OCI-LY7 (cell line): Measurements from ENCODE around the gene CERS1. TPM values are rescaled to one million over a fixed set of nuclear protein-coding genes. Genes with fewer than 3 reads are reported as not detected.

Experiments used
- BruUV-seq: library from RNA; stranded (reverse); fragments of 400-500 nt; replicated peaks from 2 replicates; lab custom pipeline; 2021; lab: Mats Ljungman, UMichigan
- CTCF ChIA-PET: fragments of 300-600 bp; sonication (Branson Sonifier 250); formaldehyde crosslinking; loops from one replicate; lab custom pipeline; 2022; ENCODE audit warnings: antibody characterized with exemption; ENCODE audit not compliant: unreplicated experiment; lab: Charles Lee
- POLR2A ChIA-PET: fragments of 300-600 bp; sonication (Branson Sonifier 250); formaldehyde crosslinking; loops from one replicate; lab custom pipeline; 2022; ENCODE audit warnings: antibody characterized with exemption; lab: Charles Lee
- DNase-seq: peaks from one replicate; pipeline ENCODE4 v3.0.0-alpha.2; 2015; ENCODE audit warnings: low spot score
- H2AFZ ChIP-seq: fragments of 200-600 bp; sonication (generic), shearing (Covaris generic); 2 replicates; pipeline ENCODE4 v1.6.1; 2014; ENCODE audit warnings: mild to moderate bottlenecking, antibody characterized with exemption, low read length, moderate library complexity
- H3K27ac ChIP-seq: fragments of 200-600 bp; sonication (generic); 2 replicates; pipeline ENCODE4 v1.5.1; 2014; ENCODE audit warnings: mixed run types, low read depth, mild to moderate bottlenecking, moderate library complexity, low read length, inconsistent platforms; ENCODE audit not compliant: poor library complexity, severe bottlenecking
- H3K36me3 ChIP-seq: fragments of 200-600 bp; sonication (generic); 2 replicates; pipeline ENCODE4 v1.6.1; 2014; ENCODE audit warnings: mild to moderate bottlenecking, antibody characterized with exemption, low read length, moderate library complexity, mixed read lengths; ENCODE audit not compliant: insufficient read depth
- H3K4me1 ChIP-seq: fragments of 200-600 bp; sonication (generic); 2 replicates; pipeline ENCODE4 v1.5.1; 2014; ENCODE audit warnings: mild to moderate bottlenecking, low read length; ENCODE audit not compliant: insufficient read depth, poor library complexity, severe bottlenecking
- H3K4me2 ChIP-seq: fragments of 200-600 bp; sonication (generic); 2 replicates; pipeline ENCODE4 v1.6.1; 2014; ENCODE audit warnings: mild to moderate bottlenecking, low read length
- H3K4me3 ChIP-seq: fragments of 200-600 bp; sonication (generic); 2 replicates; pipeline ENCODE4 v1.5.1; 2014; ENCODE audit warnings: mild to moderate bottlenecking, low read depth, low read length; ENCODE audit not compliant: poor library complexity, severe bottlenecking
- H3K79me2 ChIP-seq: fragments of 200-600 bp; sonication (generic); 2 replicates; pipeline ENCODE4 v1.6.1; 2016; ENCODE audit warnings: low read depth, mild to moderate bottlenecking, low read length, moderate library complexity, mixed read lengths; ENCODE audit not compliant: insufficient read depth
- H3K9me2 ChIP-seq: fragments of 200-600 bp; sonication (generic); 2 replicates; pipeline ENCODE4 v1.6.1; 2016; ENCODE audit warnings: mild to moderate bottlenecking, low read length, mixed read lengths; ENCODE audit not compliant: insufficient read depth
- H3K9me3 ChIP-seq: fragments of 200-600 bp; sonication (generic); 2 replicates; pipeline ENCODE4 v1.6.1; 2014; ENCODE audit warnings: mild to moderate bottlenecking, mixed run types, low read length, mixed read lengths
- H4K20me1 ChIP-seq: fragments of 200-600 bp; sonication (generic); 2 replicates; pipeline ENCODE4 v1.6.1; 2014; ENCODE audit warnings: mild to moderate bottlenecking, antibody characterized with exemption, low read length, moderate library complexity, mixed read lengths; ENCODE audit not compliant: insufficient read depth
- CTCF ChIP-seq: fragments of 200-600 bp; sonication (generic); conservative IDR thresholded peaks from 2 replicates; pipeline ENCODE4 v1.5.1; 2014; ENCODE audit warnings: mild to moderate bottlenecking, antibody characterized with exemption, low read length, moderate library complexity, mixed read lengths
- EZH2phosphoT487 ChIP-seq: fragments of 200-600 bp; sonication (generic); IDR thresholded peaks from 2 replicates; pipeline ENCODE4 v1.6.1; 2018; ENCODE audit warnings: low read depth, borderline replicate concordance, mild to moderate bottlenecking, mixed run types, antibody characterized with exemption, low read length, moderate library complexity, mixed read lengths
- intact Hi-C: fragments of 100-400 bp; cut with micrococcal nuclease; formaldehyde crosslinking; loops from one replicate; pipeline ENCODE4 v1.10.0; 2022; ENCODE audit not compliant: unreplicated experiment
- total RNA-seq, 2 experiments: library from RNA; depleted of rRNA in 1 of 2; stranded (reverse); fragments of >200 nt in 1 of 2; shearing (Covaris generic) in 1 of 2; gene quantifications; 2 replicates each; pipeline ENCODE4 v1.2.3, GENCODE V29; 2014 to 2022

The CERS1 gene
- total RNA-seq, 2 experiments from 2014 or later, result 0.09 TPM; not detected in 1

GRCh38 chr19:18900700-18901481, 4.9 kb upstream of the CERS1 start:
- TF ChIP-seq CTCF (no peak), EZH2phosphoT487 (no peak)
- BruUV-seq, result no TSS peak
- CTCF ChIA-PET, result no interaction called here

GRCh38 chr19:18899624-18900560, 3.9 kb upstream of the CERS1 start:
- Histone ChIP-seq H3K4me1 (no peaks in the 10 kb centered on the region), H4K20me1 (no peaks in the 10 kb centered on the region), H2AFZ (no peak overlapping the region), H3K9me2 (no peaks in the 10 kb centered on the region), H3K36me3 (peaks cover 16% of the 10 kb centered on the region; the same call in 1 of the 2 replicates), H3K27ac (no peak overlapping the region), H3K4me2 (no peak overlapping the region), H3K9me3 (no peaks in the 10 kb centered on the region), H3K79me2 (no peaks in the 10 kb centered on the region), H3K4me3 (no peak overlapping the region)
- no peak for TF ChIP-seq EZH2phosphoT487
- no peak for TF ChIP-seq CTCF
- ChIA-PET POLR2A (no interaction called here), CTCF (no interaction called here)
- DNase-seq, result no peak
- intact Hi-C loops, result no loop called here
- no TSS peak for BruUV-seq

More at GRCh38 chr19:18900700-18901481, 4.9 kb upstream of the CERS1 start:
- Histone ChIP-seq H4K20me1 (no peaks in the 10 kb centered on the region), H3K4me3 (no peak overlapping the region), H3K4me2 (no peak overlapping the region), H2AFZ (no peak overlapping the region), H3K79me2 (no peaks in the 10 kb centered on the region), H3K9me2 (no peaks in the 10 kb centered on the region), H3K36me3 (peaks cover 16% of the 10 kb centered on the region), H3K27ac (no peak overlapping the region), H3K9me3 (no peaks in the 10 kb centered on the region), H3K4me1 (no peaks in the 10 kb centered on the region)
- POLR2A ChIA-PET, result interaction anchor here (0.9 kb wide), 1 partner anchor 10 kb away, joined by 3 read pairs; no protein-coding TSS in a partner anchor
- intact Hi-C loops, result no loop called here
- no peak for DNase-seq
